NCI-H345 (cell line): ENCODE results near the gene PARP3.

Source experiments
- DNase-seq: peaks from one replicate; lab custom pipeline; 2025; lab: John Stamatoyannopoulos, UW

PARP3 gene

DNA sequence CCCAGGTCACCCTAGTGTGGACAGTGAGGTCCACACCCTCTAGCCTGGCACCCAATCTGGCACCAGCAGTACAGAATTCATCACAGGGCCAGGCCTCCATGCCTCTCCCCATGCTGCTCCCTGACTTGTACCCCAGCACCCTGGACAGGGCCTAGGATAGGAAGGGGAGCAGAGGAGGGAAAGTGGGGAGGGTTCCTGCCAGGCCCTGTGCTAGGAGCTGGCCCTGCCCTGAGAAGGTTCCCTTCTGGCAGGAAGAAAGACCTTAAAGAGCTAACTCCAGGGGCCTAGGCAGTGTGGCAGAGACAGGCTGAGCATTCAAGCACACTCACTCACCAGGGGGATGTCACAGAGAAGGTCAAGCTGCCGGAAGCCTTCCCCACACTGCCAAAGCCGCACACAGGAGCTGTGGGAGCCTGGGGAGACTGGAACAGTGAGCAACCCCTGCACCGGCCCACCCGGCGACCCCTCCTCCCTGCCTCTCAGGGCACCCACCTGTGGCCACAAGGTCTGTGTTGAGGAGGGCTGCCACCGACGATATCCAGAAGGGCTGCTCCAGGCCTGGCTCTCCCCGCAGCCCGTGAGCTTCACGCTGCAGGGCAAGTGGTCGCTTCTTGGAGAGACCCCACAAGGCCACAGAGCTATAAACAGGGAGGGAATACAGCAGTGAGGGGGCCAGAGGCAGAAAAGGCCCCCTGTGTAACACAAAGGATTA is 7.9 kb upstream of the PARP3 start:
- DNase-seq: no peak

DNA sequence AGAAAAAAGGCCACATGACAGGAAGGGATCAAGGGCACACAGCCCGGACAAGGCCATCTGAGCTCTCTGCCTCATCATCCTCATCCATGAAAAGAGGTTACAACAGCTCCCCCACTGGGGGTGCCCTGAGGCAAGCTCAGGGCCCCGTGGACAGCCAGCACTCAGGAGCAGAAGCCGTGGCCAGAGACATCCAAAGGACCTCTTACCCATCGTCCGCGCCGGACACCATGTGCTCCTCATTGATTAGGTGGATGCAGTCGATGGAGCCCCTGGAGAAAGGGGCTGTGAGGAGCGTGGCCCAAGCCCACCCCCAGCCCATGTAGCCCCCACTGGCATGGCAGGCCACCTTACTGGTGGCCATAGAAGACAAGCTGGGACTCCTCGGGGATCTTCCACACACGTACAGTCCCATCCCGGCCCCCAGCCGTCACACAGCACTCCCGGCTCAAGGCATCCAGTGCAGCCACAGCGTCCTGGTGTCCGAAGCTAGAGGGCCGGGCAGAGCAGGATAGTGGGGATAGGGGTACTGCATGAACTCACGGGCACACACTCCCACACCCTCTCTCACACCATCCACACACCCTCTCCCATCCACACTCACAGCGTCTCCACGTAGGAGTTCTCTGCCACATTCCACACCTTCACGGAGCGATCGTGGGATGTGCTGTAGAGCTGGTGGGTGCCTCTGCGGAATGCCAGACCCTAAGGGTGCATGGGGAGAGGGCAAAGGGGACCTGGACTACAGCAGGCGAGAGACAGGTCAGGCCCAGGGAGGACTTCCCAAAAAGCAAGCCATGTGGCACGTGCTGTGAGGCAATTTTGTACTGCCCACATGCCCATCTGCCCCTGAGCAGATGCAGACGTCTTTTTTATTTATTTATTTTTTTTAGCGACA is 6.9 kb upstream of the PARP3 start:
- DNase-seq: no peak

DNA sequence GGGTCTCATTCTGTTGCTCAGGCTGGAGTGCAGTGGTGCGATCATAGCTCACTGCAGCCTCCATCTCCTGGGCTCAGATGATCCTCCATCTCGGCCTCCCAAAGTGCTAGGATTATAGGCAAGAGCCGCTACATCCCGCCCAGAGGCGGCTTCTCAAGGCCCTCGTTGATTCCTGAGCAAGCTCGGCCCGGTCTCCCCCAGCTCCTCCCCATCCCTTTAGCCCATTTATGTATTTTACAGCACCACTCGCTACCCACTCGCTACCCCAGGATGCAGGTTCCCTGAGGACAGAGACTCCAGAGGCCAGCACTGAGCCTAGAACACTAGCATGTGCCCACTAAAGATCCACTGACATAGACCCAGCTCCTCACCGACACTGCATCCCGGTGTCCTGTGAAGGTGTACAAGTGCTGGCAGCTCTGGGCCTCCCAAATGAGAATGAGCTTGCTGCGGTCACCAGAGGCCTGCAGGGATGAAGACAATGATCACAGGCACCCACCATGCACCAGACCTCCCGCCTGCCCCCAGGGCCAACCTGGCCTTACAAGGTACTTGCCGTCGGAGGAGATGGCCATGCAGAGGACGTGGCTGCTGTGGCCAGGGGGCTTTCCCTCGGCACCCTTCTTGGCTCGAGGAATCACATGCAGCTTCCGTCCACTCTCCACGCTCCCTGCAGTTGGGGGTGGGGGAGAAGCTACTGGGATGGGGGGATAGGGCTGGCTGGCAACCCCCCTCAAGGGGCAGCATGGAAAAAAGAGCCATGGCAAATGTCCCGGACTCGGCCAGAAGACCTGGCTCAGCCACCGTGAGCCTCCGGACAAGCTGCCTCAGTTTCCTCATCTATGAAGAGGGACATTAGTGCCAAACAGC is 6.0 kb upstream of the PARP3 start:
- no peak for DNase-seq

DNA sequence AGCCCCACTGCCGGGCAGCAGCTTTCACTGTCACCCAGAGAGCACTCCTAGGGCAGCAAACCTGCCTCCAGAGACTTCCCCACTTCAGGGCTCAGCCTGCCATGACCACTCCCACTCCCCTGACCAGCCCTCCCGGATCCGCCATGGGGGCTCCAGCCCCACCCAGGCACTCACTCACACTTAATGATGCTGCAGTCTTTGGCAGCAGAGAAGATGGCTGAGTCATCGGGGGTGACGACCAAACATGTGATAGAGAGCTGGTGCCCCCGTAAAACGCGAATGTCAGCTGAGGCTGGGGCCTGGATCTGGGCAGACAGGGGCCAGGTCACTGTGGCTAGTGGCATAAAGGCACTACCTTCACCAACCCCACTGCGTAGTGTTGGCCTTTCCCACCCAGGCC is 5.1 kb upstream of the PARP3 start:
- DNase-seq: no peak

DNA sequence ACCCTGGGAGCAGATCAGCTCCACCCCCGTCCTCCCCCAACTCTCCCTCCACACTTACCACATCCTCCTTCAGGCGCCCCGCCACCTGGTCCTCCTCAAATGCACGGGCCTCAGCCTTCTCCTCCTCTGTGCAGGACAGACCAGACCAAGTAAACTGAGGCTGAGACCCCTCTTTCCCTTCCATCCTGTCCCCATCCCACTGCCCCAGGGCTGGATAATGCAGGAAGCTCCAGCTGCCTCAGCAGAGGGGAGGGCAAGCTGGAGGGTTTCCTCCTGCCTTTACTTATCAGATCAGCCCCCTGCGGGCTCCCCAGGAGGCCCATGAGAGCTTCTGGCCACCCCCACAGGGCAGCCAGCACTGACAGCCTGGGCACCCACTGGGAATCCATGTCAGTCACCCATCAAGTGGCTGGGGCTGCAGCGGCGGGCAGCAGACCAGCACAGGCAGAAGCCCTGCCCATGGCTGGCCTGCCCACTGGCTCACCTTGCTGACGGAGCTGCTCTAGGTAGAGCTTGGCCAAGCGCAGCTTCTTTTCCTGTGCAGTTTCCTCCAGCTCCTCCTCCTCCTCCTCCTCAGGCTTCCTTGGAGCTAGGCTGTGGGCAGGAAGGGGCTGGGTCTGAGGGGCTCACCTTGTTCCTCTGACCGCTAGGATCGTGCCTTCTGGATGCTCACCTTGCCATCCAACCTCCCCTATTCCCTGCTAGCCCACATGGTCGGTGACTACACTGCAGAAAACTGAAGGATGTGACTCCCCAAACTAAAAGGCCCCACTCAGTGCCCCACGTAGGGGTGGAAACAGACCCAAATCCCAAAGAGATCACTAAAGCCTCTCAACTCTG is 4.3 kb upstream of the PARP3 start:
- no peak for DNase-seq

DNA sequence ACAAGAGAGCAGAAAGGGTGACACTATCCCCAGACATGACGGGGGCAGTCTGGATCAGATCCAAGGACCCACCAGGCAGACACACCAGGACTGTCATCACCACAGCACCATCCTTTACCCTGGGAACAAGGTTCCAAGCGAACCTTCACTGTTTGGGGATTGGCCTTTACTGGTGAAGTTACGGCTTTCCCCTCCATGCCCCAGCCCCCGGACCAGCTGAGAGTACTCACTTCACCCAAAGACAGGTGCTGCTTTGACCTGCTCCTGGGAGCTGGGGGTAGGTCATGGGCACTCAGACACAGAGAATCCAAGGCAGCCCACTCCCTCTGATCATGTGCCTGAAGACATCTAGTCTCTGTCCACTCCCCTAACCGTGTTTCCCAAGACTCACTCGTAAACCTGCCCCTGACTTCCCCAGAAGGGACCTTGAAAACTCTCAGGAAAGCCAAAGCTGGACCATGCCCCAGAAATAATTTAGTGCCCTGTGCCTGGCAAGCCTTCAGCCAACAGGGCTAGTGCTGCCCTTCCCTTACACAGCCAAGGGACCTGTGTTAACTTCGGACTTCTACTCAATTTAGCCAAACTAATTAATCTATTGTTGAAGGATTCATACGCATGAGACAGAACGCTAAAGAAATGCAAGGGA is 3.3 kb upstream of the PARP3 start:
- DNase-seq: no peak

DNA sequence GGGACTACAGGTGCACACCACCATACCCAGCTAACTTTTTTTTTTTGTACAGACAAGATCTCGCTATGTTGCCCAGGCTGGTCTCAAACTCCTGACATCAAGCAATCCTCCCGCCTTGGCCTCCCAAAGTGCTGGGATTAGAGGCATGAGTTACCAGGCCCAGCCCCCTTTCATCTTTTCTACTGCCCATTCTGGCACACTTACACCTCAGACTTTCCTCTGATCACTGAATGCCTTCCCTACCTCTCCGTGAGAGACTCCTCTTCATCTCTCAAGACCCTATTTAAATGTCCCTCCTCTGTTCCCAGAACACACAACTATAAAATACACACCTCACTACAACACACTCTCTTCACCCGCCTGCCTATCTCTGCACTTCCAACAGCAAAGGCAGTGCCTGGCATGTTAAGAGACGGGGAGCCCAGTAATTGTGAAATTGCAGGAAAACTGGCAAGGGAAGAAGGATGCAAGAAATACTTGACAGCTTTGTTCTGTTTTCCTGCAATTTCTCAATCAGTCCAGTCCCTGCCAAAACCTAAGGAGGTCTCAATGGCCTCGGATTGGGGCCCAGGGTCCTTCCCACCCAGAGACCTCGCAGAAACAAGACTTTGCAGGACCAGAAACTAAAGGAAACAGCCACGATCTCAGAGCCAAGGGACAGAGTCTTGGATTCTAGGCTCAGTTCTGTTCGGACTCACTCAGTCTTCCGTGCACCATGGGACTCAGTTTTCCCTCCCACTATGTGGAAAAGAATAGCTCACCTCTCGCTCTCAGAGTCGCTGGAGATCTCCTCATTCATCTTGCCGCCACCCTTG is 1.3 kb upstream of the PARP3 start:
- DNase-seq: no peak

DNA sequence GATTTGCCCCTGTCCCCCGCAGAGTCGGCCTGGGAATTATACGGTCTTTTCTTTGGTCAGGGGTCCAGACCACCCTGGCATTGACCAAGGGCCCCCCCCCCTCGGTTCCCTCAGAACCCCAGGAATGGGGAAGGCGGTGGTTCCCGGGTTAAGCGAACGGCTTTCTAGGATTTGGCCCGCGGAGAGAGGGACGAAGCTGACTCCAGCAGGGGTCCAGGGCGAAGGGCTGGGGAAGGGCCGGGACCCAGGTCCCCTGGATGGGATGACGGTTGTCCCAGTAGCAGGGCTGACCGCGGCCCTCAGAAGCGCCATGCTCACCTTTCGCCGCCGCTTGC is 733 bp upstream of the PARP3 start:
- DNase-seq: no peak

DNA sequence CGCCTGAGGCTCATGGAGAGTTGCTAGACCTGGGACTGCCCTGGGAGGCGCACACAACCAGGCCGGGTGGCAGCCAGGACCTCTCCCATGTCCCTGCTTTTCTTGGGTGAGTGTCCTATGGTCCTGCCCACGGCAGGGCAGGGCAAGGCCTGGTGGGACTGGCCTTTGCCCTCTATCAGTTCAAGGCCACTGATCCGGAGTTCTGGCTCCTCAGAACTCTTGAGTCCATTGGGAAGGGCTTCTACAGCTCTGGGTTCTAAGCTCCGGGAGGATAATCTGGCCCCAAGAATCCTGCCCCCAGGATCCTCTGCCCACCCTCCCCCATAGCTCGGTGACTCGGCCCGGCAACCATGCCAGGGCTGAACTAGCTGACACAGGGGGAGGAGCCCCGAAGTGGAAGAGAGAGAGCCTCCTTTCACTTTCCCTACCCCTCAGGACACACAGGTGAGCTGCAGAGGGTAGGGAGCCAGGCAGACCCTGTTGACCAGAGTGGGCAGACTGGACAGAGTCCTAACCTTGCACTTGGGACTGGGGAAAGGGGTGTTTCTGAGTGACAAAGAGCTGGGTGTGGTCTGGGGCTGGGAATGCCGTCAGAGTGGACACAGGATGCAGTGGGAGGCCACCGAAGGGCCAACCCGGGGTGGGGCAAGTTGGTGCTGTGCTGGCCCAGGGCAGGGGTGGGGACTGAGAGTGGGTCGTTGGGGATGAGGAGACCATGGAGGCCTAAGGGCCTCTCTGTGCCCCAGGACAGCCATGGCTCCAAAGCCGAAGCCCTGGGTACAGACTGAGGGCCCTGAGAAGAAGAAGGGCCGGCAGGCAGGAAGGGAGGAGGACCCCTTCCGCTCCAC is 664 bp downstream of the PARP3 start:
- DNase-seq: no peak

DNA sequence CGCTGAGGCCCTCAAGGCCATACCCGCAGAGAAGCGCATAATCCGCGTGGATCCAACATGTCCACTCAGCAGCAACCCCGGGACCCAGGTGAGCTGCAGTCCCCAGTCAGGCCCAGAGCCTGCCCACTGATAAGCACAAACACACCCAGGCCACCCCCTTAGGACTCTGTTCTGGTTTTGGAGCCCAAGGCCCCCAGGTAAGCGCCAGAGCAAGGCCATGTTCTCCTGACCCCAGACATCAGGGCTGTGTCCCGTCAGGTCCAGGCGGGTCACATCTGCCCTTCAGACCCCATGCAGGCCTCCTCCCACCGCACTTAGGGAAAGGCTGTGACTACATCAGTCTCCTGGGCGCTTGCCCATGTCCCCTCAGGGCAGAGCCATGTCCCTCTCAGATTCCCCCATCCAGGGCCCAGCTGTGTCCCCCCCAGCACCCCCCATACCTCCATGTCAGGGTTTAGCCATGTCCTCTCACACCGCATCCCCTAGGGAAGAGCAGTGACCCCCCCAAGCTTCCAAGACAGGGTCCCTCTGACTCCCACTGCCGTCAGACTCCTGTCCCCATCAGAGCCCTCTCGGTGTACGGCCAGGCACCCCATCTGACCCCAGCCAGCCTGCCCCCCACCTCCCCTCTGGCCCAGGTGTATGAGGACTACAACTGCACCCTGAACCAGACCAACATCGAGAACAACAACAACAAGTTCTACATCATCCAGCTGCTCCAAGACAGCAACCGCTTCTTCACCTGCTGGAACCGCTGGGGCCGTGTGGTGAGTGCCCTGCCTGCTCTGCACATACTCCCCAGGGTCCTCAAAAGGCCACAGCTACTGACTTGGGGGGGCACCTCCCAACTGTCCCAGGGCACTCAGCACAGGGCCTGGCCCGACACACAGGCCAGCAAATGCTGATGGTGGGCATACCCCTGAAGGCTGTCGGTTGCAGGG is 1.6 kb downstream of the PARP3 start:
- no peak for DNase-seq

DNA sequence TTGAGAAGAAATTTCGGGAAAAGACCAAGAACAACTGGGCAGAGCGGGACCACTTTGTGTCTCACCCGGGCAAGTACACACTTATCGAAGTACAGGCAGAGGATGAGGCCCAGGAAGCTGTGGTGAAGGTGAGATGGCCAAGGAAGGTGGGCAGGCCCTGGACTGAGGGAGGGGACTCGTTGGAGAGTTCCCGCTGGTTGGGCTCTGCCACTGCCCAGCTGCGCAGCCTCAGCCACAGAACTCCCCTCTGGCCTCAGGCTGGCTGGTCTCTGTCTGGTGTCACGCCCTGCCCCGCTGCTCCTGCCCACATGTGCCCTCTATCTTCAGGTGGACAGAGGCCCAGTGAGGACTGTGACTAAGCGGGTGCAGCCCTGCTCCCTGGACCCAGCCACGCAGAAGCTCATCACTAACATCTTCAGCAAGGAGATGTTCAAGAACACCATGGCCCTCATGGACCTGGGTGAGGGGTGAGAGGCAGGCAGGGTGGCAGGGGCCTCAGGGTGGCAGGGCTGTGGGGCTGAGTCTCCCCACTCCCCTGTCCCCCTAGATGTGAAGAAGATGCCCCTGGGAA is 2.4 kb downstream of the PARP3 start:
- DNase-seq: no peak

DNA sequence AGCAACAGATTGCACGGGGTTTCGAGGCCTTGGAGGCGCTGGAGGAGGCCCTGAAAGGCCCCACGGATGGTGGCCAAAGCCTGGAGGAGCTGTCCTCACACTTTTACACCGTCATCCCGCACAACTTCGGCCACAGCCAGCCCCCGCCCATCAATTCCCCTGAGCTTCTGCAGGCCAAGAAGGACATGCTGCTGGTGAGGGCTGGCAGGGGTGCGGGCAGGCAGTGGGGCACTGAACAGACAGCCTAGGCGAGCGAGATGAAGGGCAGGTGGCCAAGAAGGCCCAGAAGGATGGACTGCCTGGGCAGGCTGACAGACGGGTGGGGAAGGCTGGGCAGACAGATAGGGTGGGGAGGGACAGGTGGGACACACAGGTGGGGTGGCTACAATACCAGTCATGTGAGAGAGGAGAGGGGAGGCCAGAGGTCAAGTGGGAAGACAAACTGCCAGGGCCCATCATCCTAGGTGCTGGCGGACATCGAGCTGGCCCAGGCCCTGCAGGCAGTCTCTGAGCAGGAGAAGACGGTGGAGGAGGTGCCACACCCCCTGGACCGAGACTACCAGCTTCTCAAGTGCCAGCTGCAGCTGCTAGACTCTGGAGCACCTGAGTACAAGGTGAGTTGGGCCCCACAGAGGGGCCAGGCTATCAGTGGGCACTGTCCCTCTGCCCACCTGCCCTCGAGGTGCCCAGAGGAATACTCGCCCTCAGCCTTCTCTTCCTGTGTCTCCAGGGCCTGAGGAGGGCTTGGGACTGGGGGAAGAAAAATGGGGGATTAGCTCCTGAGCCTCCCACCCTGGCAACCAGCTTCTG is 3.1 kb downstream of the PARP3 start:
- DNase-seq: no peak

DNA sequence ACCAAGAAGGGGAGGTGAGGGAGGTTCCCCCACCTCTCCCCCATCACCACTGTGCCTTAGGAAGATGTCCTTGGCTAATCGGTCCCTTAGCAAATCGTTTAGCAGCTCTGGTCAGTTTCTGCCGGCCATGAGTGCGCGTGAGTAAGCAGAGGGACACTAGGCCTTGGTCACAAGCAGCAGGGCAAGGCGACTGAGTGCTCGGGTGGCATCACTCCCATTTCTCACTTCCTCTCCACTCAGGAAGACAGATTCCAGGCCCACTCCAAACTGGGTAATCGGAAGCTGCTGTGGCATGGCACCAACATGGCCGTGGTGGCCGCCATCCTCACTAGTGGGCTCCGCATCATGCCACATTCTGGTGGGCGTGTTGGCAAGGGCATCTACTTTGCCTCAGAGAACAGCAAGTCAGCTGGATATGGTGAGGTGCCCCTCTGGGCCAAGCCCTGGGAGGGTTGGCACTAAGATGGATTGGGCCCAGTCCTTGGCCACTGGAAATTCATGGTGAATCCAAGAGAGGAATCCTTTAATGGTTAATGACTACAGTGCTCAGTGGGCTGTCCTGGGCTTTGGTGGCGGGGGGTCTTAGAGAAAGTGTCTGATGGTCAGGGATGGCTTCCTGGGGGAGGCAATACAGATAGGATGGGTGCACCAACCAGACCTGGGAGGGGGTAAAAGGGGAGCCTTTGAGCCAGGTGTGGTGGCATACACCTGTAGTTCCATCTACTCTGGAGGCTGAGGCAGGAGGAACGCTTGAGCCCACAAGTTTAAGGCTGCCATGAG is 4.0 kb downstream of the PARP3 start:
- no peak for DNase-seq

DNA sequence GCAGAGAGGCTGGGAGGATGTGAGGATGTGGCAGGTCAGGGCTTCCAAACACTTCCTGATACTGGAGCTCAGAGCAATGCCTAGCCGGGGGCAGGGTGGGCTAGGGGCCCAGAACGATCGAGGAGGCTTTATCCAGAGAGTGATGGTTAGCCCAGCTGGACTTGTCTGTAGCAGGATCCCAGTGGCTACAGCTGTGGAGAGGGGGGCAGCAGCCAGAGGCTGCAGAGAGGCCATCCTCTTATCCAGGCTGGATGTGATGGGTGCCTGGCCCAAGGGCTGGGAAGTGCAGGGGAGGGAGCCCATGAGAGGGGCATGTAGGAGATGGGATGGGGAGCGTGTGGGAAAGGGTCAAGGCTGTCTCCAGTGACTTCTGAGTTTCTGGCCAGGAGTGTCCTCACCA is 4.6 kb downstream of the PARP3 start:
- DNase-seq: no peak

DNA sequence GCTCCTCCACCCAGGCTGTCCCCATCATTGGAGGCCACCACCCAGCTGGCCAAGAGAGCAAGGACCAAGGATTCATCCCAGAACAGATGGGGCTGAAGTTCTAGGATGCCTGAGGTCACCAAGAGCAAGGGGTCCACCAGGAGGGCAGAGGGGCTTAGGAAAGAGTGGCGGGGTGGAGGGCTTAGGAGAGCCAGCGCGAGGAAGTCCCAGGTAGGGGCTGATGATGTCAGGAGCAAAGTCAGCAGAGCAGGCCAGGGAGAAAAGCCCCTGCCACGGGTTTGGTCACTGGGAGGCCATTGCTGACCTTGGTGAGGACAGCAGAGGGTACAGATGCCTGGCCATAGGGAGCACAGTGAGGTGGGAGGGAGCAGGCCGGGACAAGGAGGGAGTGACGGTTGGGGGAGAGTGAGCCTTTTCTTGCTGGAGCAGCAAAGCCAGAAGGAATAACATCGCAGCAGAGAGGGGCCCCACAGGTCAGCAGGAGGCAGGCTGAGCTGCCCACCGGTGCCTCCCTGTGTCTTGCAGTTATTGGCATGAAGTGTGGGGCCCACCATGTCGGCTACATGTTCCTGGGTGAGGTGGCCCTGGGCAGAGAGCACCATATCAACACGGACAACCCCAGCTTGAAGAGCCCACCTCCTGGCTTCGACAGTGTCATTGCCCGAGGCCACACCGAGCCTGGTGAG is 5.2 kb downstream of the PARP3 start:
- no peak for DNase-seq
